GM19328 (cell line): ENCODE data around the gene SLIT1.

Experiments
- ATAC-seq: cut with Tn5 transposase; IDR thresholded peaks from one replicate; pipeline ENCODE4 v1.9.1; 2021; ENCODE audit warnings: mild to moderate bottlenecking, moderate library complexity; ENCODE audit not compliant: unreplicated experiment

Gene SLIT1

GRCh38 chr10:97066877-97067555 lies 118.7 kb downstream of the SLIT1 start:
- no peak for ATAC-seq

GRCh38 chr10:97065686-97066660 lies 119.8 kb downstream of the SLIT1 start:
- no peak for ATAC-seq

GRCh38 chr10:97065128-97065527 lies 120.6 kb downstream of the SLIT1 start:
- no peak for ATAC-seq

- no peak for ATAC-seq
These were observed 121.5 kb downstream of the SLIT1 start for GRCh38 chr10:97063983-97064837.

- ATAC-seq, result no peak
These were observed 122.3 kb downstream of the SLIT1 start for GRCh38 chr10:97063271-97063982.

- no peak for ATAC-seq
These were observed 123.3 kb downstream of the SLIT1 start for GRCh38 chr10:97062456-97062855.

GRCh38 chr10:97062046-97062445 lies 123.7 kb downstream of the SLIT1 start:
- ATAC-seq, result no peak

- ATAC-seq, result no peak
These were observed 124.3 kb downstream of the SLIT1 start for GRCh38 chr10:97061423-97061822.

- ATAC-seq, result no peak
These were observed 125.2 kb downstream of the SLIT1 start for GRCh38 chr10:97060441-97061084.

- ATAC-seq, result no peak
These were observed 125.9 kb downstream of the SLIT1 start for GRCh38 chr10:97059872-97060205.

- ATAC-seq, result no peak
These were observed 126.5 kb downstream of the SLIT1 start for GRCh38 chr10:97059006-97059871.

- ATAC-seq, result no peak
These were observed 127.2 kb downstream of the SLIT1 start for GRCh38 chr10:97058521-97058920.

- no peak for ATAC-seq
These were observed 128.1 kb downstream of the SLIT1 start for GRCh38 chr10:97057491-97058235.

- ATAC-seq, result no peak
These were observed 129.6 kb downstream of the SLIT1 start for GRCh38 chr10:97056003-97056630.

- no peak for ATAC-seq
These were observed 132.5 kb downstream of the SLIT1 start for GRCh38 chr10:97053276-97053675.

GRCh38 chr10:97050956-97051496 lies 134.7 kb downstream of the SLIT1 start:
- no peak for ATAC-seq

- no peak for ATAC-seq
These were observed 135.5 kb downstream of the SLIT1 start for GRCh38 chr10:97050205-97050745.
